GM21367 (cell line): ENCODE data around the gene MBD6.

Source experiments
- ATAC-seq: cut with Tn5 transposase; IDR thresholded peaks from one replicate; pipeline ENCODE4 v1.9.1; 2021; ENCODE audit not compliant: unreplicated experiment

The MBD6 gene

GRCh38 chr12:57574795-57575194 is 52.2 kb downstream of the MBD6 start:
- no peak for ATAC-seq

DNA sequence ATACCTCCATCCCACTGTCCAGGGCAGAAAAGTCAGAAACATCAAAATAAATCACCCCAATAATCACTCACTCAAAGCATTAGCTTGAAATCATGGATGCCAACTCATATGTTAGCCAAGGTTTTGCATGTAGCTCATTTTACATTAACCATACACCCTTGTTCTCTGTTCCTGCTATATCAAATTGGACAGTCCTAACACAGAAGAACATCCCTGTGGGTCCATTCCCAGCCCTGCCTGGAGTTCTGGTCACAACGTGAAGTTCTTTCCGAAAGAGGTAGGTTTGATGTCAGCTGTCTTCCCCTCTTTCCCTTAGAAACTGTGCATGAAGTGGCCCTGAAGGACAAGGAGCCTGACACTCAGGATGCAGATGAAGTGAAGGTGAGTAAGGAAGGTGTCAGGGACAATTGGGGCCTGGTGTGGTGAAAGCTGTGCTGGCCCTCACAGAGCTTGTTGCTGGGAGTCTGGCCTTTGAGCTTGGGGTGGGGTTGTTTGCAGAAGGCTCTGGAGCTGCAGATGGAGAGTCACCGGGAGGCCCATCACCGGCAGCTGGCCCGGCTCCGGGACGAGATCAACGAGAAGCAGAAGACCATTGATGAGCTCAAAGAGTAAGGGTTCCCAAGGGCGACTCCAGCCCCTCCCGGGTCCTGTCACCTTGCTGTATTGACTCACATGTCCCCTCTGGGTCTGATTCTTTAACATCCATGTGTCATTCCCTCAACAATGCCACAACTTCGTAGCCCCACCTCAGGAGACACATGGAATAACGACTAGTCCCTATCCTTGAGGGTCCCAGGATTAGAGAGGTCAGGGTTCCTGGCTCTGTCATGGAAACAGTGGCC is 53.4 kb downstream of the MBD6 start:
- ATAC-seq: no peak

GRCh38 chr12:57576613-57577160 is 54.1 kb downstream of the MBD6 start:
- ATAC-seq: no peak

GRCh38 chr12:57577981-57578758 is 55.5 kb downstream of the MBD6 start:
- ATAC-seq: no peak

- no peak for ATAC-seq
These were observed 56.4 kb downstream of the MBD6 start for GRCh38 chr12:57579011-57579410.
